ENCODE data around the gene CACNA2D3. TPM values are rescaled to one million over a fixed set of nuclear protein-coding genes. Genes with fewer than 3 reads are reported as not detected.

The CACNA2D3 gene
- total RNA-seq, 1 experiment from 2014 or later: 0.06 TPM

- DNase-seq (ENCODE audit: low read depth): no peak
These were observed 405.6 kb downstream of the CACNA2D3 start for GRCh38 chr3:54527953-54528352.

DNA sequence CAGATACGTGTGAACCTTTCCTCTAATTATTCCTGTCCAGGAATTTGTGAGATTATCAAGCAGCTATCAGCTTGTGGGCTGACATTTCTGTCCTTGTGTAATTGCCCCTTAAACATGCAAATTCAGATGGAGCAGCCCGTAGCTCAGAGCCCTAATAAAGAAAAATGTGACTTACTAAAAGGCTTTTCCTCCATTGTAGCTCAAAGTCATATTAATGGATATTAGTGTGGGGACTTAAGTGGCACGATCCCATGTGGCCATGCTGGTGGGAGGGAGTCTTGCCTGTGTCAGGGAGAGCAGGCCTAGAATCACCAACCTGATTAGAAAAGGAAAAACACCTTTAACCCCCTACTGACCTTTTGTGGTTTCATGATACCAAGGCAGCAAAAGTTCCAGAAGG lies 406.3 kb downstream of the CACNA2D3 start:
- DNase-seq (ENCODE audit: low read depth): no peak

DNA sequence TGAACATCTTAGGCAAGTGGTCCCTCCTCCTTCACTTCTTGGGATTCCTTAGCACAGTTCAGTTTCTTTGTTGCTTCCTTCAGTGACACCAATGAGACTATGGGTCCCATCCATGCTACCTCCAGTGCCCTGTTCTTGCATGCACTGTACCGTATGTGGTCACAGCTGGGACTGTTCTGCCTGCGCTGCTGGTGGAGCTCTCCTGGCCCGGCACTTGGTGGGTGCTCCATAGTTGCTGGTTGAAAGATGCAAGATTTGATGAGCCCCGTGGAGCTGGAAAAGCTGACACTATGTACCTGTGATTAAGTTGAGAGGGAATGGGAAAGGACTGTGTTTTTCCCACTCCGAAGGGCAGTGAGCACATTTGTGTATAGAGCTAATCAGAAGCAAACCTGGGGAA lies 407.7 kb downstream of the CACNA2D3 start:
- no peak for DNase-seq (ENCODE audit: low read depth)

GRCh38 chr3:54530944-54531343 lies 408.6 kb downstream of the CACNA2D3 start:
- DNase-seq (ENCODE audit: low read depth): no peak

DNA sequence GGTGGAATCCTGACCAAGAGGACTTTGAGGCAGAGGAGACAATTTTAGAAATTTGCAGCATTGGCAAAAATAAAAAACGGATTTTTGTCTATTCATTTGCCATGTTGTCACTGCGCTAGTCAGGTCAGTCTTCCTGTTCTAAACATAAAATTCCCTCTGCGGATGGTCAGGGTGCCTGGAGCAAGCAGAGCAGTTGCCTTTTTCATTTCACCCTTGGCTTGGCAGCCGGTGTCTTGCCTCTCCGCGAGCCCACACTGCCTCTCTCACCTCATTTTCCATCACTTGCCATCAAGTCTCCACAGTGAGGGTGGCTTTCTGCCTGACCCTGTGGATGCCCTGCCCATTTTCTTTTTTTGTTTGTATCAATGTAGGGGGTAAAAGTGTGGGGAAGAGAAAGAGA lies 409.4 kb downstream of the CACNA2D3 start:
- DNase-seq (ENCODE audit: low read depth): no peak

DNA sequence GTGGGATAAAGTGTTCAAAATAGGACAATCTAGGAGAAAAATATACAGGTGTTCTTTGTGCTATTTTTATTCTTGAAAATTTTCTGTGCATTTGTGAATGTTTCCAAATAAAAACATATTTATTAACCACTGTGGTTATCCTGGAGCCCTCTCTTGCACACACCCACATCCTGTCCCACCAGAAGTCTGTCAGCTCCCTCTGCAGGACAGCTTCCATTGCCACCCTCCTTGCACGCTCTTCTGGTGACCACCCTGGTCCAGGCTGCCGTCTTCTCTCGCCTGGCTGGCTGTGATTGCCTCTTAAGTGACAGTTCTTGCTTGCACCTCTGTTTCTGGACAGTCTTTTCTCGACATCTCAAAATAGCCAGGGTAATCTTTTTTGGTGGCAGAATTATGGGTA lies 411.5 kb downstream of the CACNA2D3 start:
- no peak for DNase-seq (ENCODE audit: low read depth)

GRCh38 chr3:54535619-54536018 lies 413.3 kb downstream of the CACNA2D3 start:
- DNase-seq (ENCODE audit: low read depth): no peak

GRCh38 chr3:54536450-54536849 lies 414.1 kb downstream of the CACNA2D3 start:
- no peak for DNase-seq (ENCODE audit: low read depth)

- DNase-seq (ENCODE audit: low read depth): no peak
These were observed 415.2 kb downstream of the CACNA2D3 start for GRCh38 chr3:54537506-54537905.

DNA sequence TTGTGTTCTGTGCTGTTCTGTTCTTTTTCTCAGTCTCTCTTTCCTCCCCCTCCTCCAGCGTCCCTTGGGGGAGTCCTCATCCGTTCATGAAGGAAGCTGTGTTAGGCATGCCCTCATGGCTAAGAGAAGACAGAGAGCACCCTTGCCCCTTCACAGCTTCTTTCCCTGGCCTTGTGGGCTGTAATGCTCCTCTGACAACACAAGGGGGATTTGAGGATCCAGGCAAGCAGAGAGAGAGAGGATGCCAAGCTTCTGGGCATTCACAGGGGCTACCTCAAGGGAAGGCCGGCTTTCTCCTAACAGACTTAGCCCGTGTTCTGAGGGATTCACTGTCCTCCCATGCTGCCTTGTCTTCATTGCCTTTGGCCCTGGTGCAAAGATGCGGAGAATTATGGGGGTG lies 416.0 kb downstream of the CACNA2D3 start:
- no peak for DNase-seq (ENCODE audit: low read depth)

GRCh38 chr3:54541369-54541768 lies 419.0 kb downstream of the CACNA2D3 start:
- no peak for DNase-seq (ENCODE audit: low read depth)

- no peak for DNase-seq (ENCODE audit: low read depth)
These were observed 421.1 kb downstream of the CACNA2D3 start for GRCh38 chr3:54543446-54543845.

GRCh38 chr3:54547051-54547450 lies 424.7 kb downstream of the CACNA2D3 start:
- no peak for DNase-seq (ENCODE audit: low read depth)

GRCh38 chr3:54547846-54548245 lies 425.5 kb downstream of the CACNA2D3 start:
- no peak for DNase-seq (ENCODE audit: low read depth)

DNA sequence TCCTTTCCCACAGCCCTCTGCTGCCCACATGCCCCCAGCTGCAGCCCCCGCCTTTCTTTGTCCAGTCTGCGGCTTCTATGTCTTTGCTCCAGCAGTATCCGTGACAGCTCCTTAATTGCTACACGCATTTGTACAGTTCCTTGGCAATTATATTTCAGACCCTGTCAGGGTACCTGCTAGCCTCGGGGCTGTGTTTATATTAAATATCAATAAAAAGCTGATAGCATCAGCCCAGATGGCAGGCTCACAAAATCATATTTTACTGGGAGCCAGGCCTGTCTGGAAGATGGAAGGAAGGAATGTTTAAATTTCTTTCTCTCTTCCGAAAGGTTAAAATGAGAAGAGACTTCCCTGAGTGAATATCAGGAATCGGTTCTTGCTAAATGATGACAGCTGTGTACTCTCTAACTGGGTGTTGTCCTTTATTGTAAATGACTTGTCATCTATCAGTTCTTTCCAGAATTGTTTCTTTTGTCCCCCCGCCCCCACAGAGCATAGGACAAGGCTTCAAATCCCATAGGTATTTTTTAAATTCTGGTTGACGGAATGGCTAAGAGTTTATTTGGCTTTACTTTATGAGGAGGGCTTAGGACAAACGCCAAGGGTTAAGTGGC lies 427.4 kb downstream of the CACNA2D3 start:
- no peak for DNase-seq (ENCODE audit: low read depth)

DNA sequence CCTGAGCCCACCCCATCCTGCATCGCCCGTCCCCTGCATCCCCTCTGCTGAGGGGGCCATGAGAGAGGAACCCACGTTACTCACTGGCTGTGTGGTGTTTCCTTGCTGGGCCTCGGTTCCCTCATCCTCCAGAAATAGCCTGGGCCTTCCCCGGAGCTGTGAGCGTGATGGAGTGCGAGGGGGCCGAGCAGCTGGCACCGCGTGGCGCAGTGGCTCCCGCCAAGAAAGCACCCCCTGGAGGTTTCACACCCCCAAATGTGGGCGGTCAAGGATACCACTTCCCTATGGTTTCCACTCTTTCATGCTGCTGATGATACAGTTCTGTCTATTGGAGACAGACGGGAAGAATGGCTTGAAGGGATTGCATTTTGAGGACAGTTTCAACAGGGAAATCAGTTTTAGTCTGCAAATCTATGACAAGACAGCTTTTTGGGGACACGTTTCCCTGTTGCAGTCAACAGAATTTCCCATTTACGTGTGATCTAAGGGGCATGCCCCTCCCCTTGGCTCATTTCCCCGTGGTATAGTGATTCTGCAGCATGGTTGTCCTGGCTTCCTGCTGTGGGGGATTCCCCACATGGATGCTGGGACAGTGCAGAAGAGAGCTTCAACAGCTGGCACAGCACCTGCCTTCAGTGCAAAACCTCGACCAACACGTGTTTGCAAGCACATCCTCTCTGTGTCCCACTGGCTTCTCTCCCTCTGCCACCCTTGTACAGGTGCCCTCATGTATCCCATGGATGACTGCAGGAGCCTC lies 428.0 kb downstream of the CACNA2D3 start:
- no peak for DNase-seq (ENCODE audit: low read depth)

- no peak for DNase-seq (ENCODE audit: low read depth)
These were observed 434.3 kb downstream of the CACNA2D3 start for GRCh38 chr3:54556630-54557029.

- no peak for DNase-seq (ENCODE audit: low read depth)
These were observed 435.4 kb downstream of the CACNA2D3 start for GRCh38 chr3:54557538-54558428.

DNA sequence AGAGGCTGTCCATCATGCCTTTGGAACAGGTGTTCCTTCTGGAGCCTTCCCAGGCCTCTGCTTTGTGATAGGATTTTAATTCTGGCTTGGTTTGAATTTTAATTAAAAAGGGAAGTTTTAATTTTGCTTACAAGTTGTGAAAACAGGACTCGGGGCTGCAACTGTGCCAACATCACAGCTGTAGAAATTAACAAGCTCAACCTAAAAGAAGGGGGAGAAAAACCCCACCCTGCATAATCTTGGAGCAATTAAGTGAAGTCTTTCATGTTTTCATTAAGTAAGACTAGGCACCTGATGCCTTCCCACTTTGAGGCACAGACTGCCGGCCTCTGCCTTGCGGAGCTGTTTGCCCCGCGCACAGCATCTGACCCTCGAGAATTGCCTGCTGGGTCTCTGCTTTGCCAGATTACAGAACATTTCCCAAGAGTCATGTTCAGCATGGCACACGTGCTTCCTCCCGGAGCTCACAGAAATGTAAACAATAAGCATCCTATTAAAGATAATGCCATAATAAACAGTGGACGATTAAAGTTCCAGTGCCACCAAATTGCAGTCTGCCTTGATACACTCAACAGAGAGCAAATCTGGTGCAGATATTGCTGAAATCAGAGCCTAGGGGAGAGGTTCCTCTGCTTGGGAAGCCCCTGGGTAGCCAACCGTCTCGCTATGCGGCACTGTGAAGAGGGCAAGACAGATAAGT lies 441.3 kb downstream of the CACNA2D3 start:
- no peak for DNase-seq (ENCODE audit: low read depth)

- no peak for DNase-seq (ENCODE audit: low read depth)
These were observed 442.1 kb downstream of the CACNA2D3 start for GRCh38 chr3:54564374-54564925.

- DNase-seq (ENCODE audit: low read depth): no peak
These were observed 443.6 kb downstream of the CACNA2D3 start for GRCh38 chr3:54565956-54566355.

Measured in LHCN-M2 (cell line).